Caco-2 (cell line): ENCODE data around the gene DCST1. TPM values are rescaled to one million over a fixed set of nuclear protein-coding genes. Genes with fewer than 3 reads are reported as not detected.

Experiments used
- BruUV-seq: library from RNA; stranded (reverse); fragments of 400-500 nt; replicated peaks from 2 replicates; lab custom pipeline; 2021; lab: Mats Ljungman, UMichigan
- CTCF ChIA-PET: fragments of 300-600 bp; sonication (Branson Sonifier 250); formaldehyde crosslinking; loops from one replicate; lab custom pipeline; 2022; ENCODE audit warnings: antibody characterized with exemption; lab: Charles Lee
- POLR2A ChIA-PET: fragments of 300-600 bp; sonication (Branson Sonifier 250); formaldehyde crosslinking; loops from one replicate; lab custom pipeline; 2022; ENCODE audit warnings: antibody characterized with exemption; lab: Charles Lee
- DNase-seq, 2 experiments: peaks; one replicate each; pipeline versions ENCODE4 v3.0.0 to v3.0.0-alpha.2; 2020 to 2022
- H3K27me3 ChIP-seq: replicated peaks from 2 replicates; pipeline ENCODE4 v1.6.0; 2011; ENCODE audit warnings: low read length; ENCODE audit not compliant: control insufficient read depth, insufficient read depth
- H3K36me3 ChIP-seq: 2 replicates; pipeline ENCODE4 v1.5.1; 2011; ENCODE audit warnings: low read length; ENCODE audit not compliant: control insufficient read depth, insufficient read depth
- H3K4me1 ChIP-seq: fragments of 250-450 bp; sonication (Bioruptor Pico); 2 replicates; pipeline ENCODE4 v1.5.1; 2020; ENCODE audit warnings: mild to moderate bottlenecking
- H3K4me3 ChIP-seq: 2 replicates; pipeline ENCODE4 v1.5.1; 2011; ENCODE audit warnings: low read depth, mild to moderate bottlenecking, control low read depth, low read length
- H3K9me3 ChIP-seq: fragments of 250-450 bp; sonication (Bioruptor Pico); 2 replicates; pipeline ENCODE4 v1.5.1; 2020; ENCODE audit warnings: mild to moderate bottlenecking, moderate library complexity
- H3K27ac Mint-ChIP-seq: one replicate; pipeline ENCODE4 v1.8.0; 2022; ENCODE audit warnings: mixed read lengths; ENCODE audit not compliant: unreplicated experiment
- H3K27me3 Mint-ChIP-seq: one replicate; pipeline ENCODE4 v1.8.0; 2022; ENCODE audit warnings: mixed read lengths; ENCODE audit not compliant: insufficient read depth, unreplicated experiment
- H3K36me3 Mint-ChIP-seq: one replicate; pipeline ENCODE4 v1.8.0; 2022; ENCODE audit warnings: mild to moderate bottlenecking, mixed read lengths; ENCODE audit not compliant: insufficient read depth, unreplicated experiment
- H3K4me1 Mint-ChIP-seq: one replicate; pipeline ENCODE4 v1.8.0; 2022; ENCODE audit warnings: low read depth, mixed read lengths; ENCODE audit not compliant: unreplicated experiment
- H3K4me3 Mint-ChIP-seq: one replicate; pipeline ENCODE4 v1.8.0; 2022; ENCODE audit warnings: mild to moderate bottlenecking, moderate library complexity, mixed read lengths; ENCODE audit not compliant: unreplicated experiment
- H3K9me3 Mint-ChIP-seq: one replicate; pipeline ENCODE4 v1.8.0; 2022; ENCODE audit warnings: mixed read lengths; ENCODE audit not compliant: unreplicated experiment
- CTCF ChIP-seq, 2 experiments: fragments of 200-600 bp in 1 of 2; IDR thresholded peaks; 1 replicate in 1 of 2; 2 replicates in 1 of 2; pipeline versions ENCODE4 v1.5.1 to v1.8.0; 2011 to 2022; ENCODE audit warnings: antibody characterized with exemption in 1 of 2, control low read depth in 1 of 2, inconsistent platforms in 1 of 2, low read depth in 1 of 2, low read length in 1 of 2, mild to moderate bottlenecking in 1 of 2, moderate library complexity in 1 of 2; ENCODE audit not compliant: insufficient read depth in 1 of 2, severe bottlenecking in 1 of 2, unreplicated experiment in 1 of 2
- intact Hi-C: fragments of 100-400 bp; cut with micrococcal nuclease; formaldehyde crosslinking; loops from one replicate; pipeline ENCODE4 v1.10.0; 2022; ENCODE audit not compliant: unreplicated experiment
- total RNA-seq: library from RNA; stranded (reverse); gene quantifications from 2 replicates; pipeline ENCODE4 v1.2.3, GENCODE V29; 2022

The DCST1 gene
- total RNA-seq, 1 experiment from 2014 or later = not detected

GRCh38 chr1:155022136-155022926 is 11.3 kb upstream of the DCST1 start:
- no peak overlapping the region for H3K4me3 ChIP-seq
- BruUV-seq = no TSS peak
- Mint-ChIP-seq H3K27me3 (no peaks in the 10 kb centered on the region), H3K36me3 (peaks cover 43% of the 10 kb centered on the region), H3K9me3 (no peaks in the 10 kb centered on the region), H3K27ac (peak overlapping the region; percentile 29), H3K4me1 (peaks cover 35% of the 10 kb centered on the region), H3K4me3 (peak overlapping the region; percentile 7)
- H3K4me1 ChIP-seq = peaks cover 17% of the 10 kb centered on the region
- POLR2A ChIA-PET = no interaction called here
- no peaks in the 10 kb centered on the region for H3K36me3 ChIP-seq
- intact Hi-C loops = no loop called here
- DNase-seq = no peak
- no peak for TF ChIP-seq CTCF (IDR thresholded peaks at IDR 0.05; ENCODE audit: insufficient read depth in 1 of 2, low read depth in 1 of 2, low read length in 1 of 2, severe bottlenecking in 1 of 2, unreplicated experiment in 1 of 2)
- CTCF ChIA-PET = interaction anchor here (0.5 kb wide), 1 partner anchor 25 kb away, joined by 3 read pairs; no protein-coding TSS in a partner anchor
- H3K9me3 ChIP-seq = no peaks in the 10 kb centered on the region
- H3K27me3 ChIP-seq = no peaks in the 10 kb centered on the region

DNA sequence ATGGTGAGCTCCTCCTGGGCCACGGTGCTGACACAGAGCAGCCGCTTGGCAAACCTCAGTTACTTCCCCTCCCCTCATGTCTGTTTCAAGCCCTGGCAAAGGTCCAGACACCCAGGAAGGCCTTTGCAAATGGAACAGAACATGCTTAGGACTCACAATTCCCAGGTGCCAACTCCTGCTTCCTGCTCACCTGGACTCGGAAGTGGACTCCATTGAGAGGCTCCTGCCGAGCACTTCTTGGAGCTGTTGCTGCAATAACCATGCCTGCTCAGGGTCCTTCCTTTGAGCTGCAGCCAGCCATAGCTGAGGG is 10.7 kb upstream of the DCST1 start:
- no peak for DNase-seq
- H3K4me3 ChIP-seq = no peak overlapping the region
- H3K9me3 Mint-ChIP-seq = no peaks in the 10 kb centered on the region
- peaks cover 32% of the 10 kb centered on the region for H3K4me1 Mint-ChIP-seq
- H3K27me3 Mint-ChIP-seq = no peaks in the 10 kb centered on the region
- H3K4me1 ChIP-seq = peaks cover 12% of the 10 kb centered on the region
- BruUV-seq = no TSS peak
- TF ChIP-seq CTCF (IDR thresholded peaks at IDR 0.05; ENCODE audit: insufficient read depth in 1 of 2, low read depth in 1 of 2, low read length in 1 of 2, severe bottlenecking in 1 of 2, unreplicated experiment in 1 of 2) = no peak
- no peaks in the 10 kb centered on the region for H3K9me3 ChIP-seq
- H3K36me3 ChIP-seq = no peaks in the 10 kb centered on the region
- ChIA-PET POLR2A (no interaction called here), CTCF (interaction anchor here (0.5 kb wide), 1 partner anchor 26 kb away, joined by 3 read pairs; no protein-coding TSS in a partner anchor)
- intact Hi-C loops = no loop called here
- no peak overlapping the region for H3K27ac Mint-ChIP-seq
- H3K27me3 ChIP-seq = no peaks in the 10 kb centered on the region
- peaks cover 37% of the 10 kb centered on the region for H3K36me3 Mint-ChIP-seq
- H3K4me3 Mint-ChIP-seq = no peak overlapping the region

- ChIA-PET CTCF (no interaction called here), POLR2A (no interaction called here)
- Histone ChIP-seq H3K4me1 (peaks cover 10% of the 10 kb centered on the region), H3K9me3 (no peaks in the 10 kb centered on the region), H3K36me3 (no peaks in the 10 kb centered on the region), H3K4me3 (no peak overlapping the region), H3K27me3 (no peaks in the 10 kb centered on the region)
- H3K27me3 Mint-ChIP-seq = no peaks in the 10 kb centered on the region
- intact Hi-C loops = no loop called here
- no peak for TF ChIP-seq CTCF (IDR thresholded peaks at IDR 0.05; ENCODE audit: insufficient read depth in 1 of 2, low read depth in 1 of 2, low read length in 1 of 2, severe bottlenecking in 1 of 2, unreplicated experiment in 1 of 2)
- no peak for DNase-seq
- no peak overlapping the region for H3K4me3 Mint-ChIP-seq
- no peak overlapping the region for H3K27ac Mint-ChIP-seq
- peaks cover 32% of the 10 kb centered on the region for H3K36me3 Mint-ChIP-seq
- peaks cover 30% of the 10 kb centered on the region for H3K4me1 Mint-ChIP-seq
- no TSS peak for BruUV-seq
- no peaks in the 10 kb centered on the region for H3K9me3 Mint-ChIP-seq
These were observed 10.0 kb upstream of the DCST1 start for GRCh38 chr1:155023627-155024026.
